Activated naive CD8-positive, alpha-beta T cell (primary cell): ENCODE results near the gene LARP6.

ENCODE experiments used
- H3K27ac Mint-ChIP-seq: one replicate; pipeline ENCODE4 v1.8.0; 2021; ENCODE audit warnings: mixed read lengths
- H3K27me3 Mint-ChIP-seq: one replicate; pipeline ENCODE4 v1.8.0; 2021; ENCODE audit warnings: mixed read lengths
- H3K36me3 Mint-ChIP-seq: one replicate; pipeline ENCODE4 v1.8.0; 2021; ENCODE audit warnings: mixed read lengths
- H3K4me1 Mint-ChIP-seq: one replicate; pipeline ENCODE4 v1.8.0; 2021; ENCODE audit warnings: low read depth, mixed read lengths
- H3K4me3 Mint-ChIP-seq: one replicate; pipeline ENCODE4 v1.8.0; 2021; ENCODE audit warnings: mild to moderate bottlenecking, mixed read lengths
- H3K9me3 Mint-ChIP-seq: one replicate; pipeline ENCODE4 v1.8.0; 2021; ENCODE audit warnings: low read depth, mixed read lengths

Gene LARP6

GRCh38 chr15:70796516-70797310 is 57.2 kb downstream of the LARP6 start:
- Mint-ChIP-seq H3K9me3 (no peaks in the 10 kb centered on the region), H3K27me3 (no peaks in the 10 kb centered on the region), H3K4me3 (no peak overlapping the region), H3K4me1 (no peaks in the 10 kb centered on the region), H3K36me3 (no peaks in the 10 kb centered on the region), H3K27ac (no peak overlapping the region)

GRCh38 chr15:70795311-70795665 is 58.7 kb downstream of the LARP6 start:
- no peaks in the 10 kb centered on the region for H3K27me3 Mint-ChIP-seq
- H3K4me1 Mint-ChIP-seq = no peaks in the 10 kb centered on the region
- no peak overlapping the region for H3K27ac Mint-ChIP-seq
- no peaks in the 10 kb centered on the region for H3K36me3 Mint-ChIP-seq
- no peaks in the 10 kb centered on the region for H3K9me3 Mint-ChIP-seq
- no peak overlapping the region for H3K4me3 Mint-ChIP-seq

GRCh38 chr15:70794596-70795310 is 59.2 kb downstream of the LARP6 start:
- H3K4me3 Mint-ChIP-seq = no peak overlapping the region
- no peak overlapping the region for H3K27ac Mint-ChIP-seq
- H3K36me3 Mint-ChIP-seq = no peaks in the 10 kb centered on the region
- no peaks in the 10 kb centered on the region for H3K4me1 Mint-ChIP-seq
- H3K9me3 Mint-ChIP-seq = no peaks in the 10 kb centered on the region
- H3K27me3 Mint-ChIP-seq = no peaks in the 10 kb centered on the region

GRCh38 chr15:70793694-70794093 is 60.3 kb downstream of the LARP6 start:
- no peak overlapping the region for H3K4me3 Mint-ChIP-seq

GRCh38 chr15:70792171-70792573 is 61.8 kb downstream of the LARP6 start:
- Mint-ChIP-seq H3K4me1 (no peaks in the 10 kb centered on the region), H3K27ac (no peak overlapping the region), H3K9me3 (no peaks in the 10 kb centered on the region), H3K36me3 (no peaks in the 10 kb centered on the region), H3K27me3 (no peaks in the 10 kb centered on the region), H3K4me3 (no peak overlapping the region)

More at GRCh38 chr15:70793694-70794093, 60.3 kb downstream of the LARP6 start:
- Mint-ChIP-seq H3K9me3 (no peaks in the 10 kb centered on the region), H3K36me3 (no peaks in the 10 kb centered on the region), H3K27ac (no peak overlapping the region), H3K4me1 (no peaks in the 10 kb centered on the region), H3K27me3 (no peaks in the 10 kb centered on the region)

GRCh38 chr15:70791259-70791658 is 62.7 kb downstream of the LARP6 start:
- H3K9me3 Mint-ChIP-seq = no peaks in the 10 kb centered on the region
- H3K4me3 Mint-ChIP-seq = no peak overlapping the region
- no peak overlapping the region for H3K27ac Mint-ChIP-seq
- H3K36me3 Mint-ChIP-seq = no peaks in the 10 kb centered on the region
- no peaks in the 10 kb centered on the region for H3K4me1 Mint-ChIP-seq
- H3K27me3 Mint-ChIP-seq = no peaks in the 10 kb centered on the region

GRCh38 chr15:70789213-70789612 is 64.7 kb downstream of the LARP6 start:
- H3K9me3 Mint-ChIP-seq = no peaks in the 10 kb centered on the region
- no peaks in the 10 kb centered on the region for H3K36me3 Mint-ChIP-seq
- H3K27me3 Mint-ChIP-seq = peaks cover 4% of the 10 kb centered on the region
- no peaks in the 10 kb centered on the region for H3K4me1 Mint-ChIP-seq
- no peak overlapping the region for H3K4me3 Mint-ChIP-seq
- no peak overlapping the region for H3K27ac Mint-ChIP-seq

- no peaks in the 10 kb centered on the region for H3K36me3 Mint-ChIP-seq
- H3K4me3 Mint-ChIP-seq = no peak overlapping the region
- H3K27ac Mint-ChIP-seq = no peak overlapping the region
- no peaks in the 10 kb centered on the region for H3K4me1 Mint-ChIP-seq
- no peaks in the 10 kb centered on the region for H3K9me3 Mint-ChIP-seq
- peaks cover 4% of the 10 kb centered on the region for H3K27me3 Mint-ChIP-seq
Measured at GRCh38 chr15:70788114-70789049, 65.6 kb downstream of the LARP6 start.

- Mint-ChIP-seq H3K4me1 (no peaks in the 10 kb centered on the region), H3K36me3 (no peaks in the 10 kb centered on the region), H3K4me3 (no peak overlapping the region), H3K27ac (no peak overlapping the region), H3K27me3 (peaks cover 4% of the 10 kb centered on the region), H3K9me3 (no peaks in the 10 kb centered on the region)
Measured at GRCh38 chr15:70786996-70787395, 67.0 kb downstream of the LARP6 start.

- Mint-ChIP-seq H3K36me3 (no peaks in the 10 kb centered on the region), H3K9me3 (no peaks in the 10 kb centered on the region), H3K27ac (no peak overlapping the region), H3K27me3 (peaks cover 16% of the 10 kb centered on the region), H3K4me3 (no peak overlapping the region), H3K4me1 (no peaks in the 10 kb centered on the region)
Measured at GRCh38 chr15:70783610-70784022, 70.3 kb downstream of the LARP6 start.

GRCh38 chr15:70783041-70783440 is 70.9 kb downstream of the LARP6 start:
- H3K36me3 Mint-ChIP-seq = no peaks in the 10 kb centered on the region
- H3K9me3 Mint-ChIP-seq = no peaks in the 10 kb centered on the region
- no peaks in the 10 kb centered on the region for H3K4me1 Mint-ChIP-seq
- H3K27ac Mint-ChIP-seq = no peak overlapping the region
- H3K4me3 Mint-ChIP-seq = no peak overlapping the region
- peaks cover 16% of the 10 kb centered on the region for H3K27me3 Mint-ChIP-seq

GRCh38 chr15:70781236-70781635 is 72.7 kb downstream of the LARP6 start:
- Mint-ChIP-seq H3K27ac (no peak overlapping the region), H3K9me3 (no peaks in the 10 kb centered on the region), H3K4me1 (no peaks in the 10 kb centered on the region), H3K36me3 (no peaks in the 10 kb centered on the region), H3K27me3 (peaks cover 21% of the 10 kb centered on the region), H3K4me3 (no peak overlapping the region)
